Left ventricle myocardium superior (tissue), 1 donor: Measurements from ENCODE around the gene PSEN1. TPM values are rescaled to one million over a fixed set of nuclear protein-coding genes. Genes with fewer than 3 reads are reported as not detected.

Experiments used
- ATAC-seq: fragments of 200-7000 bp; cut with Tn5 transposase; one replicate; pipeline ENCODE4 v1.9.1; 2020; ENCODE audit warnings: mild to moderate bottlenecking, moderate library complexity
- DNase-seq: peaks from one replicate; pipeline ENCODE4 v3.0.0-alpha.2; 2020
- intact Hi-C: fragments of 100-400 bp; cut with micrococcal nuclease; formaldehyde crosslinking; loops from one replicate; pipeline ENCODE4 v1.11.0; 2022
- total RNA-seq: library from RNA; stranded (reverse); fragmentation: NEBNext Ultra II Directional; extraction: Animal tissue kit (Norgen Biotek cat#: 25700); gene quantifications from one replicate; pipeline ENCODE4 v1.2.1, GENCODE V29; 2021
- donor health status: DM: no; HTN: yes; CAD: no; lungs with severe emphysema.

PSEN1 gene
- total RNA-seq, 1 donor from 2014 or later = 24.1 TPM

DNA sequence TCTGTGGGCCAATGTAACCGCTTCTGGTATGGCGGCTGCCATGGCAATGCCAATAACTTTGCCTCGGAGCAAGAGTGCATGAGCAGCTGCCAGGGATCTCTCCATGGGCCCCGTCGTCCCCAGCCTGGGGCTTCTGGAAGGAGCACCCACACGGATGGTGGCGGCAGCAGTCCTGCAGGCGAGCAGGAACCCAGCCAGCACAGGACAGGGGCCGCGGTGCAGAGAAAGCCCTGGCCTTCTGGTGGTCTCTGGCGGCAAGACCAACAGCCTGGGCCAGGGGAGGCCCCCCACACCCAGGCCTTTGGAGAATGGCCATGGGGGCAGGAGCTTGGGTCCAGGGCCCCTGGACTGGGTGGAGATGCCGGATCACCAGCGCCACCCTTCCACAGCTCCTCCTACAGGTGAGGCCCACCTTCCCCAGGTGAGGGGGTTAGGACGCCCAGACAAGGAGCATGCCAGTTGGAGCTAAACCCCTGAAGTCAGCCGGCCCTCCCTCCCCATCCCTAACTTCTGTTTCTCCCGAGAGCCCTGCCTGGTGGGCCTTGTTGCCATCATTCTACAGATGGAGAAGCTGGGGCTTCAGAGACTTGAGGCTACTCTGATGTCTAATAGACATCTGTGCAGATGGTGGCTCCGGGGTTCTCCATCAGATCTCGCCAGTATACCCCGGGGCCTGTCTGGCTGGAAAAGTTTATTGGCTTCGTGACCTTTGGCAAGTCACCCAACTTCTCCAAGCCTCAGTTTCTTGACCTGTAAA, 126.3 kb downstream of the PSEN1 start:
- DNase-seq (peak; percentile 16), ATAC-seq (no peak)
- intact Hi-C loops = no loop called here

DNA sequence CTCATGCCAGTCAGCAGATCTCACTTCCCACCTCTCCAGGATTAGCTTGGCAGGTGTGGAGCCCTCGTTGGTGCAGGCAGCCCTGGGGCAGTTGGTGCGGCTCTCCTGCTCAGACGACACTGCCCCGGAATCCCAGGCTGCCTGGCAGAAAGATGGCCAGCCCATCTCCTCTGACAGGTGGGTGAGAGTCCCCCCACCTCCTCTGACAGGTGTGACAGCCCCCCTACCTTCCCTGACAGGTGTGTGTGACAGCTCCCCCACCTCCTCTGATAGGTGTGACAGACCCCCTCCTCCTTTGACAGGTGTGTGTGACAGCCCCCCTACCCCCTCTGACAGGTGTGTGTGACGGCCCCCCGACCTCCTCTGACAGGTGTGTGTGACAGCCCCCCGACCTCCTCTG, 127.3 kb downstream of the PSEN1 start:
- no peak for ATAC-seq
- intact Hi-C loops = no loop called here
- no peak for DNase-seq

DNA sequence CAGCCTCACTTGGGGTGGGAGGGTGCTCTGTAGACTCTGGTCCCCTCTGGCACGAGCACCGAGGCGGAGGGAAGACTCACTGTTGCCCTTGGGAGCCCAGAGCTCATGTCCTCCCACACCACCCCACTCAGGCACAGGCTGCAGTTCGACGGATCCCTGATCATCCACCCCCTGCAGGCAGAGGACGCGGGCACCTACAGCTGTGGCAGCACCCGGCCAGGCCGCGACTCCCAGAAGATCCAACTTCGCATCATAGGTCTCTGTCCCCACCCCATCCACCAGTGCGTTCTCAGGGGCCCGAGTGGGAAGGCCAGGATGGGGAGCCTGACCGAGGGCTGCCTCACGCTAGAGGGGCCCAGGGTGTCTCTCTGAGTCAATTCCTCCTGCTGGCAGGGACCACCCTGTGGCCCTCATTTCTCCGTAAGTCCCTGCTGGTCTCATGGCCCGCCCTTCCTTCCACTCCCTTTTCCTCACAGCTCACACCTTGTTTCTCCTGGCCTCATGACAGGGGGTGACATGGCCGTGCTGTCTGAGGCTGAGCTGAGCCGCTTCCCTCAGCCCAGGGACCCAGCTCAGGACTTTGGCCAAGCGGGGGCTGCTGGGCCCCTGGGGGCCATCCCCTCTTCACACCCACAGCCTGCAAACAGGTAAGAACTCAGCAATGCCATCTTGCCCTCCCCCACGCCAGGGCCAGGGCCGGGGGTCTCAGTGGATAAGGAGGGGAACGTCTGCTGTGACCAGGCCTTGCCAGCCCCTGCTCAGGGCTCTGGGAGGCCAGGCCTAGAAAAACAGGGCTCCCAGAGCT, 128.0 kb downstream of the PSEN1 start:
- DNase-seq (no peak), ATAC-seq (no peak)
- intact Hi-C loops = no loop called here

DNA sequence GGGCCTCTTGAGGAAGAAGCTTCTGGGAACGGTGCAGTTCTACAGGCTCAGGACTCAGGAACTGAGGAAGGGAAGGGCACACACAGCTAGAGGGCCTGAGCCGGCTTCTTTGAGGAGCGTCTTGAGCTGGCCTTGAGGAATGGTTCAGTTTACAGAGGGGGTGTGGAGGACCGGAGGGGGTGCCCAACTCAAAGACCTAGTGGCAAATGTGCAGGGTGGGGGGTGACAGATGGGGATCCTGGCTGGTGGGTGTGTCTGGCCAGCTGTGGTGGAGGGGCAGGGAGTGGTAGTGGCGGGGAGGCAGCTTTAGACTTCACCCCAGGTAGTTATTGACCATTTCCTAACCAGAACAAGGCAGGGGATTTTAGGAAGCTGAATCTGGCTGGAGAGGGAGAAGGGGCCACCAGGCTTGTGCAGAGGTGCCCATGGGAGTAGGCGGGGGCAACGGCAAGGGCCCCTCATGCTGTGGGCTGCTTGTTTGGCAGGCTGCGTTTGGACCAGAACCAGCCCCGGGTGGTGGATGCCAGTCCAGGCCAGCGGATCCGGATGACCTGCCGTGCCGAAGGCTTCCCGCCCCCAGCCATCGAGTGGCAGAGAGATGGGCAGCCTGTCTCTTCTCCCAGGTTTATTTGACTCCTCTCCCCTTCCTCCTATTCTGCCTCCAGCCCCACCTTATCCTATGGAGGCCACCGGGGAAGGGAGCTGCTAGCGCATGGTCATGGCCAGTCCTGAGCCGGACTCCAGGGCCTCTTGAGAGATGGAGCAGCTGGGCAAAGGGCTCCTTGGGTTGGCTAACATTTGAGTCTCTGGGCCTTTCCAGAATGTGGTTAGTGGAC, 128.8 kb downstream of the PSEN1 start:
- ATAC-seq = no peak
- peak; percentile 16 for DNase-seq
- intact Hi-C loops = no loop called here

DNA sequence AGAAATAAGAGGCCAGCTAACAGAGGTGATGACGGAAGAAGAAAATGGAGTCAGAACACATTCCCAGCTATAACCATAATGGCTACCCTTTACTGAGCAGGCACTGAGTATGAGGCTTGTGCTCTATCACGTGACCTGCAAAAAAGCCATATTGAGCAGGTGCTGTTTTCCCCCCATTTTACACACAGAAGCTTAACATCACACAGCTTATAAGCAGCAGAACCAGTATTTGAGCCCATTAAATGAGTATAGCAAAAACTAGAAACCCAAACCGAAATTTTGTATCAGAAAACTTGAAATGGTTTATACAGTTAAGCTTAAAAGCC, 129.4 kb downstream of the PSEN1 start:
- intact Hi-C loops = no loop called here
- ATAC-seq = no peak
- no peak for DNase-seq

DNA sequence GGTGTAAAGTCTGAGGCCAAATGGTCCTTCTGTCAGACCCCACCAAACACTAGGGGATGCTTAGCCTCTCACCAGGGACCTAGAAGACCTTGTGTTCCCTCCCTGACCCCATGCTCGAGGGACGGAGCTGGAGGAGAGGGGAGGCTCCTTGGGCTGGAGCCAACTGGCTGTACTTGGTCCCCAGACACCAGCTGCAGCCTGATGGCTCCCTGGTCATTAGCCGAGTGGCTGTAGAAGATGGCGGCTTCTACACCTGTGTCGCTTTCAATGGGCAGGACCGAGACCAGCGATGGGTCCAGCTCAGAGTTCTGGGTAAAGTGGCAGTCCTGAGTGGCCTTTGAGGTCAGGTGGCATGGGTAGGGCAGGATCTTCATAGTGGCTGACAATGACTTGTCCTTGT, 130.0 kb downstream of the PSEN1 start:
- intact Hi-C loops = no loop called here
- no peak for ATAC-seq
- DNase-seq = no peak

DNA sequence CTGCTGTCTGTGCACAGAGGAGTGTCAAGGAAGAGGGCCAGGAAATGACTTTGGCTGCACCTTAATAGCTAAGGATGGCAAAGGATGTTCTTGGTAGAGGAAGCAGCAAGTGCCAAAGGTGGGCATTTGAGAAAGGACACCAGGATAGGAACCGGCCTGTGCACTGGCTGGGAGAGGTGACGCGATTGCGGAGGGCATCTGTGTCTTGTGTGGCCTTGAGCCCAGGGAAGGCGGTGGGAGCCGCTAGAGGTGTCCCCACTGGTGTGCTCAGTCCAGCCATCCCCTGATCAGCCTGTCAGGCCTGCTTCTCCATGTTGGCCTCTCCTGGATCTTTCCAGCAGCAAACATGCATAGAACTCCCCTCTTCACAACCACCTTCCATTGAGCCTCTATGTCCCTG, 131.2 kb downstream of the PSEN1 start:
- intact Hi-C loops = no loop called here
- DNase-seq = no peak
- no peak for ATAC-seq

DNA sequence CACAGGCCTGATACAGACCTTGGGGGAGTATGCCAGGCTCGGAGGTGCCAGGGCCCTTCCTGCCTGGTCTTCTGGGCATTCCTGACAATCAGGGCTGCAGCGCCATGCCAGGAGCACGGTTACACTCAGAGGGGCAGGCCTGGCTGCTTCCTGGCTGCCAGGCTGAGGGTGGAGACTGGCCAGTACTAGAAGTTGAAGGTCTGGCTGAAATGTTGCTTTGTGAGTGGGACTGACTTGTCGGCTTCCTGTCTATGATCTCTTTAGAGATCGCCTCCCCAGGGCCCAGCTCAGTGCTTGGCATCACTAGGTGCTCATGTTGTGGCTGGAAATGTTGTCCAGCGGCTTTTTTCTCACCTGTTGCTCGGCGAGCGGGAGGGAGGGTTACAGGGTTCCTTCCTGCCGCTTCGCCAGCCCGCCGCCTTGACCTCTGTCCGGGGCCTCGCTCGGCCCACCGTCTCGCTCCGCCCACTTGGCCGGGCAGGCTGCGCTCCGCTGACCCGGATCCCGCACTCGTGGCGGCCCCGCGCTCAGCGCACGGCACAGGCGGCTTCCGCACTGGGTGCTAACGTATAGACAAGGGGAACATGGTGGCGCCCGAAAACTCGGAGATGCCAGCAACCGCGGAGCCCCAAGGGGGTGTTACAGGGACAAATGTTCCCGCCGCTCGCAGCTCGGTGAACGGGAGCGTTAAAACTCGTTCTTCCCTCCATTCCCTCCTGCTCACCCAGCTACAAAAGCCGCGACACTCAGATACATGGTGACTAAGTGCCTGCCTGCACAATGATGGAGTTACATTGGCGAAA, 133.6 kb downstream of the PSEN1 start:
- DNase-seq (peak; percentile 75), ATAC-seq (peak; percentile 84)
- intact Hi-C loops = no loop called here

DNA sequence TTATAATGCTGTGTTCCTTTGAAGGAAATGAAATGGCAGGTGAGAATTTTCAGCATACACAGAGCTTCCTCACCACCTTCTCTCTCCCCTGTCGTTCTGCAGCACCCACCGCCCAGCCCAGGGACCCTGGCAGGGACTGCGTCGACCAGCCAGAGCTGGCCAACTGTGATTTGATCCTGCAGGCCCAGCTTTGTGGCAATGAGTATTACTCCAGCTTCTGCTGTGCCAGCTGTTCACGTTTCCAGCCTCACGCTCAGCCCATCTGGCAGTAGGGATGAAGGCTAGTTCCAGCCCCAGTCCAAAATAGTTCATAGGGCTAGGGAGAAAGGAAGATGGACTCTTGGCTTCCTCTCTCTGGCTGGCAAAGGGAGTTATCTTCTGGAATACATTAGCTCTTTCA, 136.1 kb downstream of the PSEN1 start:
- intact Hi-C loops = no loop called here
- DNase-seq (no peak), ATAC-seq (no peak)

Other genes with a start within 250 kb of the PSEN1 start
- gene DPF3, start 242.4 kb upstream of the PSEN1 start, total RNA-seq = 28.7 TPM
- gene DCAF4, start 210.0 kb upstream of the PSEN1 start, total RNA-seq = 8.4 TPM
- 15.7 TPM for gene ZFYVE1, start 109.4 kb upstream of the PSEN1 start, total RNA-seq
- 35.9 TPM for gene RBM25, start 78.0 kb upstream of the PSEN1 start, total RNA-seq
- 3.2 TPM for gene PAPLN, start 101.0 kb downstream of the PSEN1 start, total RNA-seq